ENCODE data around the gene SCAI.

GRCh38 chr9:124908098-124908497, 235.2 kb downstream of the SCAI start:
- TF ChIP-seq, protein P1, sequence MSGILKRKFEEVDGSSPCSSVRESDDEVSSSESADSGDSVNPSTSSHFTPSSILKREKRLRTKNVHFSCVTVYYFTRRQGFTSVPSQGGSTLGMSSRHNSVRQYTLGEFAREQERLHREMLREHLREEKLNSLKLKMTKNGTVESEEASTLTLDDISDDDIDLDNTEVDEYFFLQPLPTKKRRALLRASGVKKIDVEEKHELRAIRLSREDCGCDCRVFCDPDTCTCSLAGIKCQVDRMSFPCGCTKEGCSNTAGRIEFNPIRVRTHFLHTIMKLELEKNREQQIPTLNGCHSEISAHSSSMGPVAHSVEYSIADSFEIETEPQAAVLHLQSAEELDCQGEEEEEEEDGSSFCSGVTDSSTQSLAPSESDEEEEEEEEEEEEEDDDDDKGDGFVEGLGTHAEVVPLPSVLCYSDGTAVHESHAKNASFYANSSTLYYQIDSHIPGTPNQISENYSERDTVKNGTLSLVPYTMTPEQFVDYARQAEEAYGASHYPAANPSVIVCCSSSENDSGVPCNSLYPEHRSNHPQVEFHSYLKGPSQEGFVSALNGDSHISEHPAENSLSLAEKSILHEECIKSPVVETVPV (CRISPR knock-in tag; IDR thresholded peaks at IDR 0.05): no peak
- TF ChIP-seq ZFP30 (CRISPR knock-in tag; IDR thresholded peaks at IDR 0.05) (no peak), TOX (CRISPR knock-in tag; IDR thresholded peaks at IDR 0.05; ENCODE audit: borderline replicate concordance) (no peak), ZNF565 (CRISPR knock-in tag; conservative IDR thresholded peaks at IDR 0.05; ENCODE audit: low read depth) (no peak)

Data from SK-N-SH treated with all-trans-retinoic acid at 6 μM for 48 hours (cell line).